HG02759 (cell line): ENCODE measurements around the gene TMEM17.

Experiments
- ATAC-seq: cut with Tn5 transposase; IDR thresholded peaks from one replicate; pipeline ENCODE4 v1.9.1; 2021; ENCODE audit warnings: mild to moderate bottlenecking, moderate library complexity; ENCODE audit not compliant: unreplicated experiment

Gene TMEM17

DNA sequence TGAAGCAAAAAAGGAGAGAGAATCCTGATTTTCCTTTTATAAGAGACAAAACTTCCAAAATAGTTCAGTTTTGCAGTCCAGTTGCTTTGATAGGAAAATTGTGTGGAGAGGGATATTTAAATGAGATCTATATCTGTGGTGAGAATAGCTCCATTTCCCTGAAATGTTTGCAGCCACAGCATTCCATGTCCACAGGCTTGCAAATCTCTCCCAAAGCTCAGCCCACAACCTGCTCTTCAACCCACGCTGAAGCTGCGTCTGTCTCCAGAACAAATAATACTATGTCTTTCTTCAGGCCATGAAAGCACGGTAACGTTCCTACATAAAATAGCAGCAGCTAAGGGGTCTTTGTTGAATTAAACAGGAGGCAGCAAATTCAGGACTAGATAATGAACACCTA, 31.8 kb downstream of the TMEM17 start:
- ATAC-seq = no peak

DNA sequence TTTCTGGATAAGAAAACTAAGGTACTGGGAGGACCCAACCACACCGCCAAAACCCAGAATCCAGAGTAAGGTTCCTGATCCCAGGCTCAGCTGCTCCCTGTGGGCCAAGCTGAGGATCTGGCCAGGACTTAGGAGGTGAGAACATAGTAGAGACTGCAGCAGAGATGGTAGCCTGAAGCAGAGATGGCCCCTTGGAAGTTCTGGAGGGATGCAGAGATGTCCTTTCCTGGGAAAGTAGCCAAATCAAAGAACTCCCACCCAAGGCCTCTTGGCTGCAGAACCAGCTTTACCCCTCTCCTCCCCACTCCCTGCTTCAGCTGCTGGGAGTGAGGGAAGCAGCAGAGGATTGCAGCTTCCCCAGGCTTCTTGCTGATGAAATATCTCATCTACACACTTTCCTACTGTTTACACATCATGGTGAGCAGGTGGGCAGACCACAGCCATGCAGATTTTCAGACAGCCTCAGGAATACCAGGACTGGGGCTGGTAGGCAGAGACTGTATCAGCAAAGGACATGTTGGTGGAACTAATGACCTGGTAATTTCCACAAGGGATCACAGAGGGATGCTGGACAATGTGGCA, 32.7 kb downstream of the TMEM17 start:
- ATAC-seq = no peak

DNA sequence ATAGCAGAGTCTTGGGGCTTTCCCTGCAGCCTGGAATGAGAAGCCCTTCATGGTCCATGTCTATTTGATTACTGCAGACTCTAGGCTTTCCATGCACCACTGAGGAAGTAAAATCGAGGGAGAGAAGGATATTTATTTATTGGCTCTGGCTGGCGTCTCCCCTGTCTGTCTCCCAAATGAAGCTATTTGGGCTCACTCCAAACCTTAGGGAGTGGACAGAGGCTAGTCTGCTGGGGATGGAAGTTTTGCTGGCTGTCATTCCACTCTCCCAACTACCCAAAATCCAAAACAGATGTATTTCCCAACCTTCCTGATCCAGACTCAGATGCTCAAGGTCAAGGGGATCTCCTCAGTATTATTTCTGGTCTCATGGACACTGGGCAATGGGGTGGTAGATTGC, 33.7 kb downstream of the TMEM17 start:
- no peak for ATAC-seq

DNA sequence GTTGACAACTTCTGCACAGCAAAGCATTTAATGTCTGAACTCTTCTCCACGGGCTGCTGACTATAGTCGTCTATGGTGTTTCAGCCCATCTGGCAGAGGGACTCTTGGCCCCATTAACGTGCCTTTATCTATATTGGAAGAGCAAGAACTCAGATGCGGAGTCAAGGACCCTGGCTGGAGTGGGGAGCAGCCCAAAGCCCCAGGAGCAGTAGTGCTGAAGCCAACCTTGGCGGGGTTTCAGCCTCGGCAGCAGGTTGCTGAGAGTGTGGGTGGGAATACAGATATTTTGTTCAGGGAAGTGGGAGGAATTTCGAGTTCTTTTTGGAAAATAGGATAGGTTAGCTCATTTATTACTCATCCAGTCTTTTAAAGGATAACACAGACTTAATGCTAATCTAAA, 34.2 kb downstream of the TMEM17 start:
- ATAC-seq = no peak

DNA sequence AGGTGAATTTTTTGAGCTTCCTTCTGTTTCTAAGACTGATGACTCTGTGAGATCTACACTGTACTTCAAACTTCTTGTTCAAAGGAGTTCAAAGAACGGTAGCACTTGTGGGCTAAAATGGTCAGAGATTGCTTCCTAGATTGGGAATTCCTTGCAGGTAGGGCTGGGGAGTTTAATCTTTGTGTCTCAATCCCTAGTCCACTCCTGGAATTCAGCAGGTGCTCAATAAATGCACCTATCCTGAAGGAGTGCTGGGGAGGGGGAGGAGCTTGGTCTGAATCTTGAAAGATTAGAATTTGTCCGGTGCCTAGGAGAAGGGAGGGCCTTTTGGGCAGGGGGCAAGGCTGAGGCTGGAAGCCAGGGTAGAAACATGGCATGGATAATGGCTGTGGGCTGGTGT, 34.6 kb downstream of the TMEM17 start:
- no peak for ATAC-seq

DNA sequence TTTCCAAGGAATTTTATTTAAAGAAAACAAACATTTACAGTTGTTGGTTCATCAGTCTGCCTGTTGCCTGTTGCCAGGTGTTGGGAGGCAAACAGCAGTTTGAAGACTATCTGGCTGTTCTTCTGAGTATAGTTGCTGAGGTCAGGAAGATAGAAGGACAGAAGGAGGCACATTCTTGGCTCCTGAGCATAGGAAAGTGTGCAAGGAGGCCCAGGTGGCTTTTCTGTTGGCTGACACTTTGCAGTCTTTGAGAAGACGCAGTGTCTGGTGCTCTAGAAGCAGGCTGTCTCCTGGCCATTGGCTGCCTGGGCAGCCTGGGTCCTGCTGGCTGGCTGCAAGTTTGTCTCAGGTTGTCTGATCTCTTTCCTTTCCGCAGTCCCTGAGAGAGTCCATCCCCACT, 36.4 kb downstream of the TMEM17 start:
- ATAC-seq = no peak

DNA sequence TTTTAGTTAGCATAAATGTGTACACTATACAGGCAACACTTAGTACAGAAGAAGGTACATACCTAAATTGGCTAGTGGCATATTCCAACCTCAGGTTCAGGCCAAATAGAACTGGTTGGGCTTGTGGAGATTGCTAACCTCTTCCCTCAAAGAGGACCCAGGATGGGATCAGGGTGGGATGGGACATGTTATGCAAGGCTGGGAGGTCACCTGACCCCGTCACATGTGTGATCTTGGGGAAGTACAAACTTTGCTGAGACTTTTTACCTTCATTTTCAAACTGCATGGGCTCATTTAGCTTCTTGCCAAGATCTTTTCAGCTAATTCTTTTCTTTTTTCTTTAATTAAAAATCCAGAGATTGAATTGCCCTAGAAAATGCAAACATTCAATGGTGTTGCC, 36.9 kb downstream of the TMEM17 start:
- ATAC-seq = no peak

DNA sequence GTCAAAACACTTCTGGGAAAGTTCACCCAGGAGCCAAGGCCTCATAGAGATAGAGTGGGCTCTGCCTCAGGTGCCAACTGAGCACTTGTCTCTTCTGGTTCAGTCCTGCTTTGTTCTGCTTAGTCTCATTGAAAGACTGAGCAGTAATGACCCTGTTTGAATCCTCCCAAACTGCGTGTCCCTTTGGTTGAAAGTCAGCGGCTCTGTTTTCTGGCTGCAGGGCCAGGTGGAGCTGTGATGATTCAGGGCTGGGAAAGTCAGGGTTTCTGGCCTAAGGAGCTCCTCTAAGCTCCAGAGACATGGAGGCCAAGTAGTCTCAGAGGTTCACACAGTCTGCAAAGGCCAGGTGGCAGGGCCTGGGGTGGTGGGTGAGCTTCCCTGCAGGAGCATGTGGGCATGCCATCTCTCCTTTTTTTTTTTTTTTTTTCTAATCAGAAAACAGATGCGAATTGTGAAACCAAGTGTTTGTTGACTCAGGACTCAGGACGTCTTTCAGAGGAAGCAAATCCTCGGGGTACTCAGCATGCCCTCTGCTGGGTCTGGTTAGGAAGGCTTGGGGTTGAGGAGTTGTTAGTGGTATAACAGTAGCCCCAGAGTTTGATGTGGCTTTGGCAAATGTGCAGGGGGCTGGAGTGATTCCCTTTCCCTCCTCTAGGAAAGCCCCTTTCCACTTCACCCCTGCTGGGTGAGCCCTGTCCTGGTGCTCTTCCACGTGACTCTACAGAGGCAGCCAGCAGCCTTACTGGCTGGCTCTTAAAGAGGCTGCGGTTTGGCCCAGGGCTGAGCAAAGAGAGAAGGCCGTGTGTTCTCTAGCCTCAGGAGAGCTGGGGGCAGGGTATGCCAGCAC, 38.3 kb downstream of the TMEM17 start:
- ATAC-seq = no peak

DNA sequence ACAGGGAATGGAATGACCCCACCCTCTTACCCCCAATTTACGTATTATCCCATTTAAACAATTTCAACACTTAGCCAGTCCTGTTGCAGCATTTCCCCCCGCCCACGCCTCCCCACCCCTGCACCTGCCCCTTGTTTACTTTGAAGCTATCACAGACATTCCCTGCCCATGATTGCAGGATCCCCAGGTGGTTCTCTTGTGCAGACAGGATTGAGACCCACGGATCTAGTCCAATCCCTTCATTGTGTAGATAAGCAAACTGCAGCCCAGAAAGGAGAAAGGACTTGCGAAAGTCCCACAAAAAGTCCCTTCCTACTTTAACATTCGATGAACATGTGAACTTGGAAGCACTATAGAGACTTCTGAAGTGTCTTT, 38.9 kb downstream of the TMEM17 start:
- no peak for ATAC-seq

DNA sequence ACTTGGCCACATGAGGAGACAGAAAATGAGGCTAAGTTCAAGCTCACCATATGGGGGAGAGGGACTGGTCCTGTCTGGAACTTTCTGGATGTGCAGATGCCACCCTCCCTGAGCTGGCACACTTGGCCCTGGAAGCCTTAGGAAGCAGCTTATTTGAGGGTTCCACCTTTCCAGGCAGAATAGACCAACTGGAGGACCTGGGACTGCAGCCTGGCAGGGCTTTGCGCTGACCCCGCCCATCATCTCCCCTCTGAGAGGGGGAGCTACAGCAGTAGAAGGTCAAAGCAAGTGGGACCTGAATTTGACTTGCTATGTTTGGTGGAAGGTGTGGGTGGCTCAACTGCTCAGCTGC, 39.5 kb downstream of the TMEM17 start:
- ATAC-seq = no peak

DNA sequence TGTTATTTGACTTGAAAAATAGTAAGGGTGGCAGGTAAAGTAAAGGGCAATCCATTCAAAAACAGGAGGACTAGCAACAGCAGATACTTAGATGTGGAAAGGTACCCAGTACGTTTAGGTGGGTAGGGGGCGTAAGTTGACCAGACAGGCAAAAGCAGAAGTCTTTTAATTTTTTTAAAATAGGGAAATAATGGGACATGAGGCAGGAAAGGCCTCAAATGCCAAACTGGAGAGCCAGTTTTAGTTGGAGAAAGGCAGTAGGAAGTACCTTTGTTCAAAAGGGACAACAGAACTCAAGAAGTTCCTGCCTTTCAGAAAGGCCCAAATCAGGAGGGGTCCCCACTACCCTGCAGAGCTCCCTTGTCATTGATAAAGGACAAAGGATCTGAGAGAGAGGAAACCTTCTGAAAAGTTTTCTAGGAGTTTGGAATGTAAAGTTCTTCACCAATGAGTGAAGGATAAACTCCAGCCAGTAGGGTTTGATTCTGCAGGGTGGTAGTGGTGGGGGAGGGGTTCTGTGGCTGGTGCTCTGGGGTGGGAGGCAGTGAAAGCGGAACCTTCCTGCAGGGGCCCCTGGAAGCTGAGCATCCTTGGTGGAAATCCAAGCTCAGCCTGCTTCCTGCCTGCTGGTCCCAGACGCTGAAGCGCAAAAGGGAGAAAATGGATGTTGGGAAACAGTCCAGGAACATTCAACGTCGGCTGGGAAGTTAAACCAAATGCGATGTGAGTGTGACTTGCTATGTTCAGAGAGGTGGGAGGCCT, 40.1 kb downstream of the TMEM17 start:
- no peak for ATAC-seq

DNA sequence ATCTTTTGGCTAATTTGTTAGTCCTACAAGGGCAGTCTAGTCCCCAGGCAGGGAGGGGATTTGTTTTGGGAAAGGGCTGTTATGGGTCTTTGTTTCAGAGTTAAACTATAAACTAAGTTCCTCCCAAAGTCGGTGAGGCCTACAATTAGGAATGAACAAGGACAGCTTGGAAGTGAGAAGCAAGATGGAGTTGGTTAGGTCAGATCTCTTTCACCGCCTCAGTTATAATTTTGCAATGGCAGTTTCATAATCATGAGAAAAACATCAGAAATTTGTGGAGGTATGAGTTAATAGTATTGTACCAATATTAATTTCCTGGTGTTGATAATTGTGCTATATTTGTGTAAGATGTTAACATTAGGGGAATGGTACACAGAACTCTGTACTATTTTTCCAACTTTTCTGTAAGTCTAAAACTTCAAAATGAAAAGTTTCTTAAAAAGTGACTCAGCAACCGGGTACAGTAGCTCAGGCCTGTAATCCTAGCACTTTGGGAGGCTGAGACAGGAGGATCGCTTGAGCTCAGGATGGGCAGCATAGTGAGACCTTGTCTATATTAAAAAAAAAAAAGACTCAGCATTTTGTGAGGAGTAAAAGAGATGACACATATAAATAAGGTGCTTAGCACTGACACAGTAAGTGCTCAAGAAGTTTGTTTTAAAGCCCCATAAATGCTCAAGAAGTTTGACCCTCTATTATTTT, 40.8 kb downstream of the TMEM17 start:
- ATAC-seq = no peak

DNA sequence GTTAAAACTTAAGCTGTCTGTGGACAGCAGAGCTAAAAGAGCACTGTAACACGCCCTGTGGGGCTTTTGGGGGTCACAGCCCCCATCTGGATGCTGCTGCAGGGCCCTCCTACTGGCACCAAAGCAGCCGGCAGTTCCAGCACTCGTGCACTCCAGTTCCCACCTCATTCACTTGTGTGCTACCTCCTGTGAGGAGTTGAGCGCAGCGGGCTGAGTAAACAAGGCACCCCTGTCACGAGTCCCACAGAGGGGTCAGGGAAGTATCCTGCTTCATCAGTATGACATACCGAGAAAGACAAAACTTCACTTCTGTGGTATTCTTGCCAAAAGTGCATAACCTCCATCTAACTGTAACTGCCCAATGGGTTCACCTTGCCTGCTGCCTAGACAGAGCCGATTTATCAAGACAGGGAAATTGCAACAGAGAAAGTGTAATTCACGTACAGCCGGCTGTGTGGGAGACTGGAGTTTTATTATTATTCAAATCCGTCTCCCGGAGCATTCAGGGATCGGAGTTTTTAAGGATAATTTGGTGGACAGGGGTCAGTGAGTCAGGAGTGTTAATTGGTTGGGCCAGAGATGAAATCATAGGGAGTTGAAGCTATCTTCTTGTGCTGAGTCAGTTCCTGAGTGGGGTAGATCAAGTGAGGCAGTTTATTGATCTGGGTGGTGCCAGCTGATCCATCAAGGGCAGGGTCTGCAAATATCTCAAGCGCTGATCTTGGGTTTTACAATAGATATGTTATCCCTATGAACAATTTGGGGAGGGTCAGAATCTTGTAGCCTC, 41.6 kb downstream of the TMEM17 start:
- ATAC-seq = no peak

DNA sequence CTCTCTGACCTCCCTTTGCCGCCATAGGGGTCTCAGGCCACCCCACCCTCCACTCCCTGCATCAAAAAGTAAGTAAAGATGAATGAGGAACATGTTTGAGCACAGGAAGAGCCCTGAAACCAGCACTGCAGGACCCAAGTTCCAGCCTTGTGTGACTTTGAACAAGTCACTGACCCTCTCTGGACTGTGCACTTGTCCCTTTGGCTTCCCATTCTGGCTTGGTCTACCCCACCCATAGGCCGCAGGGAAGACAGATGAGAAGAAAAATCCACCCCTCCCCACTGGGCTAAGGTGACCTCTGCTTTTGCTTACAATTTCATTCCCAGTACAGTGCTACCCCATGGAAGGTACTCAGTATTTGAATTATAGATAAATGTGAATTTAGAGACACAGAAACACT, 43.8 kb downstream of the TMEM17 start:
- ATAC-seq = no peak

DNA sequence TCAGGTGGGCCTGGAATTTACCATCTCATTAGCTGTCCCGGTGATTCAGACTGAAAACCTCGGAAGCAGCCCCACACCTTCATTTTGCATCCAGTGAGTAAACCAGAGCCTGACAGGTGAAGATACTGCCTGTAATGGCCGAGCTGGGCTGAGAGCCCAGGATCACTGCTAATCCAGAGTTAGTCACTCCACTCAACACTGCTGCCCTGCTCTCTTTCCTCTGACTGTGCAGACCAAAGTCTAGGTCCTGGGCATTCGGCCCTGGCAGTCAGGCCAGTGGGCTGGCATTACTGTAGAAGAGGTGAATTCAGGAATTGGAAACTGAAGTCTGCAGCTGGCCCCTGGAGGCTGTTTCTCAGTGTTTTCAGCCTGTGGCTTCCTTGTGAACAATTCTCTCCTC, 44.3 kb downstream of the TMEM17 start:
- ATAC-seq = no peak

DNA sequence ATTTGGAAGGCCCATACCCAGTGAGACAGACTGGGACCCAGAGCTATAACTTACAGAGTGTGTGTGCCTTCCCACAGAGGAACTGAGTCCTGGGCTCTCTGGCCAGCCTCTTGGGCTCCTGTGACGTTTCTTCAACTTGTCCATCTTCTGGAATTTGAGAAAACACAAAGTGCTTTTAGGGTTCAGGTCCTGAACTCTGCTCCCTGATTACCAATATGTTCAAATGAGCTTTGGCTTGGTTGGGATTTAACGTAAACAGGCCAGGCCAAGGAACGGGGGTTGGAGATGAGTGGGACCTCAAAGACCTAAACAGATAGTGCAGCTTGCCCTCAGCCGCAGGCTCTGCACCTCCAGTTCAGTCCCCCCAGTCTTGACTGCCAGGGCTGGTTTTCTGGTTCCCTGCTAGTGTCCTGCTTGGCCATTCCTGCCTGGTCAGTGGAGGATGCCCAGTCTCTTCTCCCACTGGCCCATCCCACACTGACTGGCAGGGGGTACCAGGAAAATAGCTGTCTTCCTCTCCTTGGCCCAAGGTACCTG, 44.9 kb downstream of the TMEM17 start:
- ATAC-seq = no peak

DNA sequence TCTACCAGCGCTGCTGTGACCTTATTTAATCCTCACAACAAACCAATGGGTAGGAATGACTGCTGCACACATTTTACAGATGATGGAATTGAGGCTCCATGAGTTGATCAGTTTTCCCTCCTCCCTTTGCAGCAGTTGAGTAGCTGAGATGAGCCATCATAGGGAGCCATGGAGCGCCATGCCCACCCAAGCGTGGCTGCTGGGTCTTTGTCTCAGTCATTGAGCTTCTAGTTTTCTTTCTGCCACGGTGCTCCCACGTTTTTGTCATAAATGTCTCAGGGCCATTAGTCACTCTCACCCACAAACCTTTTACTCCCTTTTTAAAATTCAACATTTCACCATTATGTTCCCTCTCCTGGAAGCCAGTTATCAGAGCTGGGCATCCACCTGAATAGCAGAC, 45.8 kb downstream of the TMEM17 start:
- no peak for ATAC-seq

DNA sequence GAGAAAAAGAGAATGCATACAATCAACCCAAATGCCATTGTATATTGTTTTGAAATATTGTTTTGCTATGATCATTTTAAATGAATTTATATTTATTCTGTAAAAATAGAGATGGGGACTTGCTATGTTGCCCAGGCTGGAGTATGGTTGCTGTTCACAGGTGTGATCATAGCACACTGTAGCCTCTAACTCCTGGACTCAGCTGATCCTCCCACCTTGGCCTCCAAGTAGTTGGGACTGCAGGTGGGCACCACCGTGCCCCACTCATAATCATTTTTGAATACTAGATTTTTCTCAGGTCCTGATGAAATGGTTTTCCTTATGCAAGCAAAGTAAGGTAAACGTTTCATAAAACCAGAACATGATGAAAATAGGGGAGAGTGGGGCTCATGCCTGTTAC, 46.3 kb downstream of the TMEM17 start:
- ATAC-seq = no peak

DNA sequence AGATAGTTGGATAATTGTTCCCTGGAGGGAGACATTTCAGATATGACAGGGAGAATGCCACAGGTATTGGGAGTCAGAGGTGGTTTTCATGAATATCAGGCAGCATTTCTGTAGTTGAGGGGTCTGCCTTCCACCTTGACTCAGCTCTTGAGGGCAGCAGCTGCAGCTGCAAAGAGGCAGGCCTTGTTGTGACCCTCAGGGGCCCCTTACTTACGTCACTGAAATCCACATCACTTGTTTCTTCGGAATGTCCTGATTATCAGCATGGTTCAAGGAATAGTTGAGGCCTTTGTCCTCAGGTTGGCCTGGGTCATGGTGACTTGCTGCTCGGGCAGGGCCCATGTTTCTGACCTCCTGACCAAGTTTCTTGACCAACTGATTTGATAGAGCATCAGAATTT, 46.9 kb downstream of the TMEM17 start:
- no peak for ATAC-seq

DNA sequence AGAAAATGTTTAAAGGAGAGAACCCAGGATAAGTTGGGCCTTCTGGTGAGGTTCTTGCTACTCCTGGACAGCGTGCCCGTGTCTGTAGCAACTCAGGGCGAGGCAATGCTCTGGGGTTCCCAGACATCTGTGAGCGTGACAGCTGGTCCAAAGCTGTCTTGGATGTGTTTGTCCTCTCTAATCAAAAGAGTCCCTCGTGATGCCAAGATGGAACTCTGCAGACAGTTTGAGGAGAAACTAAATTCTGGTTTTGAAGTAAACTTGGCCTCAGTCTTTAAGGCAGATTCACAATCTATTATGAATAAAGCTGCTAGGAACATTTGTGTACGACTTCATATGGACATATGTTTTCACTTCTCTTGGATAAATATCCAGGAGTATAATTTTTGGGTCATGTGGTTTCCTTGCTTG, 47.3 kb downstream of the TMEM17 start:
- ATAC-seq = no peak
